CD8-positive, alpha-beta memory T cell (primary cell): Measurements from ENCODE around the gene NKAPD1. TPM values are rescaled to one million over a fixed set of nuclear protein-coding genes. Genes with fewer than 3 reads are reported as not detected.

Experiments
- CTCF ChIA-PET: fragments of 350-600 bp; sonication (Branson Sonifier 250); formaldehyde crosslinking; loops from one replicate; lab custom pipeline; 2021; ENCODE audit warnings: antibody characterized with exemption; lab: Charles Lee
- POLR2A ChIA-PET: fragments of 350-600 bp; sonication (Branson Sonifier 250); formaldehyde crosslinking; loops from one replicate; lab custom pipeline; 2021; ENCODE audit warnings: antibody characterized with exemption; lab: Charles Lee
- DNase-seq, 5 donors: peaks; one replicate each; pipeline versions ENCODE4 v3.0.0 to v3.0.0-alpha.2; 2020 to 2022; ENCODE audit warnings: mixed read lengths in 1 of 5
- H3K27ac ChIP-seq: one replicate; pipeline ENCODE4 v1.7.0; 2013; ENCODE audit warnings: low read depth, mild to moderate bottlenecking, low read length, moderate library complexity
- H3K27me3 ChIP-seq: 2 replicates; pipeline ENCODE4 v1.7.0; 2013; ENCODE audit warnings: low read length, mild to moderate bottlenecking; ENCODE audit not compliant: insufficient read depth, poor library complexity, severe bottlenecking
- H3K36me3 ChIP-seq: 2 replicates; pipeline ENCODE4 v1.7.0; 2013; ENCODE audit warnings: mild to moderate bottlenecking, low read length, moderate library complexity; ENCODE audit not compliant: insufficient read depth
- H3K4me1 ChIP-seq: 2 replicates; pipeline ENCODE4 v1.7.0; 2013; ENCODE audit warnings: mild to moderate bottlenecking, low read length, moderate library complexity; ENCODE audit not compliant: insufficient read depth
- H3K4me3 ChIP-seq: 2 replicates; pipeline ENCODE4 v1.7.0; 2013; ENCODE audit warnings: mild to moderate bottlenecking, low read length
- H3K9me3 ChIP-seq: 2 replicates; pipeline ENCODE4 v1.7.0; 2013; ENCODE audit warnings: mild to moderate bottlenecking, low read length
- H3K27ac Mint-ChIP-seq, 8 donors: one replicate each; pipeline ENCODE4 v1.8.0; 2020 to 2021; ENCODE audit warnings: mixed read lengths in 8 of 8, mild to moderate bottlenecking in 6 of 8, inconsistent platforms in 3 of 8, moderate library complexity in 3 of 8
- H3K27me3 Mint-ChIP-seq, 2 donors: one replicate each; pipeline ENCODE4 v1.8.0; 2020 to 2021; ENCODE audit warnings: mixed read lengths in 2 of 2, mild to moderate bottlenecking in 1 of 2, moderate library complexity in 1 of 2
- H3K36me3 Mint-ChIP-seq, 3 donors: one replicate each; pipeline ENCODE4 v1.8.0; 2020 to 2021; ENCODE audit warnings: mixed read lengths in 3 of 3, inconsistent platforms in 1 of 3, mild to moderate bottlenecking in 1 of 3
- H3K4me1 Mint-ChIP-seq, 3 donors: one replicate each; pipeline ENCODE4 v1.8.0; 2020 to 2021; ENCODE audit warnings: mixed read lengths in 3 of 3, inconsistent platforms in 1 of 3, mild to moderate bottlenecking in 1 of 3
- H3K4me3 Mint-ChIP-seq, 7 donors: one replicate each; pipeline ENCODE4 v1.8.0; 2020 to 2021; ENCODE audit warnings: mixed read lengths in 7 of 7, mild to moderate bottlenecking in 6 of 7, moderate library complexity in 4 of 7, inconsistent platforms in 2 of 7
- H3K9me3 Mint-ChIP-seq, 5 donors: one replicate each; pipeline ENCODE4 v1.8.0; 2020 to 2022; ENCODE audit warnings: mixed read lengths in 5 of 5, mild to moderate bottlenecking in 3 of 5, moderate library complexity in 2 of 5, inconsistent platforms in 1 of 5
- polyA plus RNA-seq: library from polyadenylated mRNA; unstranded; fragments of 300-500 nt; fragmentation: Illumina TruSeq; gene quantifications from one replicate; pipeline ENCODE4 v1.2.3, GENCODE V29; 2021
- total RNA-seq, 2 experiments: library from RNA; stranded (reverse); gene quantifications; one replicate each; pipeline ENCODE4 v1.2.3, GENCODE V29; 2021

Gene NKAPD1
- total and polyA plus RNA-seq, 3 experiments from 2014 or later, result 13.4 to 22.6 (median 22.0) TPM

DNA sequence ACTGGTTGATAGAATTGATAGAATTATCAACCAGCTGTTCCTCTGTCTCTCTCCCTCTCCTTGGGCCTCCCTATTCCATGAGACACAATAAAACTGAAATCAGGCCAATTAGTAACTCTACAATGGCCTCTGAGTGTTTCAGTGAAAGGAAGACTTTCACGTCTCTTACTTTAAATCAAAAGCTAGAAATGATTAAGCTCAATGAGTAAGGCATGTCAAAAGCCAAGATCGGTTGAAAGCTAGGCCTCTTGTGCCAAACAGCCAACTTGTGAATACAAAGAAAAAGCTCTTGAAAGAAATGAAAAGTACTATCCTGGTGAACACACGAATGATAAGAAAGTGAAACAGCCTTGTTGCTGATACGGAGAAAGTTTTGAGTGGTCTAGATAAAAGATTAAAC lies 16.9 kb upstream of the NKAPD1 start:
- H3K27ac Mint-ChIP-seq, result peak overlapping the region in 3 of 8 donors; percentile 21 to 46 (median 42)
- H3K9me3 Mint-ChIP-seq, result no peaks in the 10 kb centered on the region
- no peak for DNase-seq
- H3K27me3 Mint-ChIP-seq, result no peaks in the 10 kb centered on the region
- Histone ChIP-seq H3K27ac (no peak overlapping the region), H3K36me3 (peaks cover 19% of the 10 kb centered on the region), H3K4me1 (no peaks in the 10 kb centered on the region), H3K9me3 (no peaks in the 10 kb centered on the region), H3K27me3 (no peaks in the 10 kb centered on the region), H3K4me3 (no peak overlapping the region)
- H3K36me3 Mint-ChIP-seq, result peaks cover 2 to 77% (median 28%) of the 10 kb centered on the region in 3 donors
- no peak overlapping the region for H3K4me3 Mint-ChIP-seq
- ChIA-PET POLR2A (no interaction called here), CTCF (no interaction called here)
- peaks cover 2 to 7% (median 5%) of the 10 kb centered on the region in 3 donors for H3K4me1 Mint-ChIP-seq

DNA sequence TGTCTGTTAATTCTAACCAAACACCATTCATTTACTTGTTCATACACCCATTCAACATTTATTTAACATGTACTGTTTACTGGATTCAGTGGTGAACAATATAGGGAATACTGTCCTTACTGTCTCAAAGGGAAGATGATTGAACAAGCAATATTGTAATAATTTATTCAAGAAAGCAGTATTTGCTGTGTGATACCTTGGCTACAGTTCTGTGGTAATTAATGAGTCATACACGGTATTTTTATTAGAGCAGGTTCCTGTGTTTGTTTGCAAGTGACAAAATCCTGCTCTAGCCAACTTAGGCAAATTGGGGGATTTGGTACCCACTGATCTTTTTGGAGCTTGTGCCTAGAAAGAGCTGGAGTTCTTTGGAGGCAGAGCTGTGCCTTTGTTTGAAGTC lies 16.0 kb upstream of the NKAPD1 start:
- Histone ChIP-seq H3K4me1 (no peaks in the 10 kb centered on the region), H3K27ac (no peak overlapping the region), H3K36me3 (peaks cover 14% of the 10 kb centered on the region), H3K27me3 (no peaks in the 10 kb centered on the region), H3K9me3 (no peaks in the 10 kb centered on the region), H3K4me3 (no peak overlapping the region)
- ChIA-PET POLR2A (no interaction called here), CTCF (no interaction called here)
- Mint-ChIP-seq H3K9me3 (no peaks in the 10 kb centered on the region), H3K27ac (no peak overlapping the region), H3K4me3 (no peak overlapping the region), H3K4me1 (peaks cover 2 to 7% (median 5%) of the 10 kb centered on the region in 3 donors), H3K27me3 (no peaks in the 10 kb centered on the region), H3K36me3 (peaks cover 4 to 79% (median 28%) of the 10 kb centered on the region in 3 donors)
- no peak for DNase-seq

DNA sequence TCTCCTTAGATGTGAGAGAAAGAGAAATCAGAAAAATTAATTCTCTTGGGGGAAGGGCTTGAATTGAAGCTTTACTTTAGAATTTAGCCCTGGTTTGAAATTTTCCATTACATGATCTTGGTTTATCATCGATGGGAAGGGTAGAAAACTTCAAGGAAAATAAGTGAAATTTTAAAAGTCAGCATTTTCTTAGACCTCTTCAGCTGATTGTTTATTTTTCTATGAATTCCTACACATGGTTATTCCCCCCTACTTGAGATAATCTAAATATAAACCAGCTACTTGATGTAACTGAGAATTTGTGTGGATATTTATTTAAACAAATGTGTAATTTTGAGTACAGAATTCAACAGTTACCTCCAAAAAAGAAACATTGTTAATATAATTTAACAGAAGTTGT lies 11.2 kb upstream of the NKAPD1 start:
- CTCF ChIA-PET, result no interaction called here

DNA sequence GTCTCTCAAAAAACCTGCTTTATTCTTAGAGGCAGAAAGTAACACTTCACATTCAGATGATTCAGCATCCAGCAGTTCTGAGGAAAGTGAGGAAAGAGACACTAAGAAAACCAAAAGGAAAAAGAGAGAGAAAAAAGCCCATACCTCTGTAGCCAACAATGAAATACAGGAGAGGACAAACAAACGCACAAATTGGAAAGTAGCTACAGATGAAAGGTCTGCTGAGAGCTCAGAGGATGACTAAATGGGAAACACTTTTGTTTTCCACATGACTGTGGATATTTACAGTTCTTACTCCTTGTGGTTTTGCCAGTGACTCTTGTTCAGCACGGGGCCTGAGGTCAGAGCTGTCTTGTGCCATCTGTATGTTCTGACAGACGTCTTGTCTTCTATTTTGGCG lies 8.6 kb downstream of the NKAPD1 start:
- no peak for DNase-seq
- POLR2A ChIA-PET, result no interaction called here

More for the DNA sequence above, 11.2 kb upstream of the NKAPD1 start:
- H3K4me3 ChIP-seq, result no peak overlapping the region
- Mint-ChIP-seq H3K27me3 (no peaks in the 10 kb centered on the region), H3K4me1 (no peaks in the 10 kb centered on the region), H3K4me3 (no peak overlapping the region), H3K9me3 (no peaks in the 10 kb centered on the region), H3K27ac (no peak overlapping the region), H3K36me3 (peaks cover 4 to 45% (median 12%) of the 10 kb centered on the region in 3 donors)
- no peaks in the 10 kb centered on the region for H3K27me3 ChIP-seq
- POLR2A ChIA-PET, result no interaction called here
- H3K9me3 ChIP-seq, result no peaks in the 10 kb centered on the region
- no peak for DNase-seq
- no peak overlapping the region for H3K27ac ChIP-seq
- peaks cover 21% of the 10 kb centered on the region for H3K36me3 ChIP-seq
- H3K4me1 ChIP-seq, result no peaks in the 10 kb centered on the region

DNA sequence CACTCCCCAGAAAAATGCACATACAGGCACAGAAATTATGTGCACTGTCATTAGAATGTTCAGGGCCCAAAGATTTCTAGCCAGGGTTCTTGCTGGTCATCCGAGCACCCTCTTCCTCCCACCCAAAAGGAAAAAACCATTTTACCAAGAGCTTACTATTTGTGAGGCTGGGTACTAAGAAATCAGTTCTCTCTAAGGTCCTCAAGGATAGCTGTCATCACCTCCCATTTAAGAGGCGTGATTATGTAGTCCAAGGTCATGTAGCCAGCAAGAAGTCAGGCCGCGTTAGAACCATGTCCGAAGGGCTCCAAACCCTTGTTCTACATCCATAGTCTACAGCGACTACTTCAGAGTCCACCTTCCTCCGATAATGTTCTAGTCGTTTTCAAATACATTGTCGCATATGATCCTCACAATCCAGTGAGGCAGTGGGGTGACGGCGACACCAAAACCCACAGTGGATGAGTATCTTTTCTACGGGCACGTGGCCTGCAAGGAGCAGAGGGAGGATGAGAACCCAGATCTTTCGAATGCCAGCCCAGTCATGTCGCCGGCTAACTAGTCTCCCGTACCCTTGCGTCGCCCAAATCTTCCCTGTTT lies 11.8 kb downstream of the NKAPD1 start:
- H3K4me3 ChIP-seq, result peak overlapping the region; percentile 98
- Mint-ChIP-seq H3K27ac (peak overlapping the region; percentile 90 to 100 (median 98)), H3K9me3 (peaks cover 0 to 2% (median 0%) of the 10 kb centered on the region in 5 donors), H3K36me3 (peaks cover 15 to 86% (median 29%) of the 10 kb centered on the region in 3 donors), H3K4me1 (peaks cover 48 to 71% (median 57%) of the 10 kb centered on the region in 3 donors), H3K27me3 (no peaks in the 10 kb centered on the region), H3K4me3 (peak overlapping the region; percentile 93 to 100 (median 99))
- H3K9me3 ChIP-seq, result no peaks in the 10 kb centered on the region
- no peaks in the 10 kb centered on the region for H3K27me3 ChIP-seq
- peak overlapping the region; percentile 81 for H3K27ac ChIP-seq
- peaks cover 25% of the 10 kb centered on the region for H3K36me3 ChIP-seq
- ChIA-PET CTCF (interaction anchor here (1.0 to 1.9 kb wide), 4 partner anchors 28 to 207 kb away, joined by 3 to 6 read pairs (median 5); no protein-coding TSS in a partner anchor), POLR2A (interaction anchor here (0.5 to 1.7 kb wide), 4 partner anchors 11 to 215 kb away, joined by 3 to 7 read pairs (median 3); no protein-coding TSS in a partner anchor)
- DNase-seq, result peak in 1 of 5 donors; percentile 51
- H3K4me1 ChIP-seq, result peaks cover 27% of the 10 kb centered on the region

More for the DNA sequence above, 8.6 kb downstream of the NKAPD1 start:
- H3K27me3 Mint-ChIP-seq, result no peaks in the 10 kb centered on the region
- H3K4me1 Mint-ChIP-seq, result peaks cover 29 to 44% (median 30%) of the 10 kb centered on the region in 3 donors
- no peaks in the 10 kb centered on the region for H3K9me3 ChIP-seq
- peaks cover 0 to 2% (median 0%) of the 10 kb centered on the region in 5 donors for H3K9me3 Mint-ChIP-seq
- no peak overlapping the region for H3K27ac ChIP-seq
- peak overlapping the region in 6 of 8 donors; percentile 3 to 54 (median 47) for H3K27ac Mint-ChIP-seq
- CTCF ChIA-PET, result interaction anchor here (1.1 kb wide), 1 partner anchor 14 kb away, joined by 3 read pairs; no protein-coding TSS in a partner anchor
- H3K27me3 ChIP-seq, result no peaks in the 10 kb centered on the region
- peaks cover 30% of the 10 kb centered on the region for H3K36me3 ChIP-seq
- H3K4me1 ChIP-seq, result peaks cover 16% of the 10 kb centered on the region
- no peak overlapping the region for H3K4me3 ChIP-seq
- peaks cover 5 to 82% (median 19%) of the 10 kb centered on the region in 3 donors for H3K36me3 Mint-ChIP-seq
- H3K4me3 Mint-ChIP-seq, result peak overlapping the region in 1 of 7 donors; percentile 3

DNA sequence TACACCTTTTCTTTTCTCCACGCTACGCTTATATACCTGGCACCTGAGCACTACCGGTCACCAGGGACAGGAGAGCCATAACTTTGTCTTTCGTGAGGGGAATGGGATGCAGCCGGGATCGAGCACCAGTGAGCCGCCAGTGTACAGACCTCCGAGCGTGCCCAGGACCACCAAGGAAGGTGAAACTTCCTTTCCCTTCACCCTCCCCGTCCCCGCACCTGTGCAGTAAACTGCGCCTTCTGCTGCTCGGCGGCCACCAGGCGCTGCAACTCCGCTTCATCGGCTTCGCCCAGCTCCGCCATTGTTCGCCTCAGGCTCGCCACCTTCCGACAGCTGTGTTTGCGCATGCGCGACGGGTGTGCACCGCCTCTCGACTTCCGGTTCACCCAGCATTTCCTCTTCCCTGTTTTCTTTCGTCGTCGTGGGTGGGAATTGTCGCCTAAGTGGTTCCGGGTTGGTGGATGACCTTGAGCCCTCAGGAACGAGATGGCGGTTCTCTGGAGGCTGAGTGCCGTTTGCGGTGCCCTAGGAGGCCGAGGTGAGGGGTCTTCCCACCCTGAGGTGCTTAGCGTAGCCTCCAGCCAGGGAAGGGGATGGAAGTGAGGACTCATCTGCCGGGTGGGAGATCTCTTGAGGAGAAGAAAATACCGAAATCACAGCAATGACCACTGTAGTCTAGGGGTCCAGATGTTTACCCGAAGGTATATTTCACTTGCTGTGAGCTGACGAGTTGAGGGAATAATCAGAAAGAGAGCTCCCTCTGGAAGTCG lies 12.5 kb downstream of the NKAPD1 start, which contains the start of the genes SDHD and TIMM8B:
TSS of gene SDHD (plus strand) at position 452 of the 770 bp plus-strand sequence. CDS start at position 487, 35 bp downstream.
TSS of gene TIMM8B (minus strand) at position 335 of the 770 bp plus-strand sequence. CDS start at position 302, 33 bp downstream.
- peaks cover 52 to 76% (median 64%) of the 10 kb centered on the region in 3 donors for H3K4me1 Mint-ChIP-seq
- peaks cover 21 to 91% (median 33%) of the 10 kb centered on the region in 3 donors for H3K36me3 Mint-ChIP-seq
- H3K27ac Mint-ChIP-seq, result peak within 1 kb of the TSS; percentile 90 to 100 (median 98)
- H3K27me3 ChIP-seq, result no peaks in the 10 kb centered on the region
- CTCF ChIA-PET, result interaction anchor here (1.0 to 1.9 kb wide), 7 partner anchors 10 to 208 kb away, joined by 3 to 6 read pairs (median 5); partner anchors contain the start of gene NKAPD1
- H3K4me1 ChIP-seq, result peaks cover 27% of the 10 kb centered on the region
- peak within 1 kb of the TSS; percentile 93 to 100 (median 99) for H3K4me3 Mint-ChIP-seq
- peak within 1 kb of the TSS; percentile 98 for H3K4me3 ChIP-seq
- H3K27me3 Mint-ChIP-seq, result no peaks in the 10 kb centered on the region
- no peaks in the 10 kb centered on the region for H3K9me3 ChIP-seq
- peaks cover 32% of the 10 kb centered on the region for H3K36me3 ChIP-seq
- peak within 1 kb of the TSS; percentile 81 for H3K27ac ChIP-seq
- DNase-seq, result peak; percentile 93 to 98 (median 97)
- POLR2A ChIA-PET, result interaction anchor here (0.5 to 1.7 kb wide), 5 partner anchors 12 to 216 kb away, joined by 3 to 7 read pairs (median 3); partner anchors contain the start of gene PTS
- H3K9me3 Mint-ChIP-seq, result peaks cover 0 to 2% (median 0%) of the 10 kb centered on the region in 5 donors

DNA sequence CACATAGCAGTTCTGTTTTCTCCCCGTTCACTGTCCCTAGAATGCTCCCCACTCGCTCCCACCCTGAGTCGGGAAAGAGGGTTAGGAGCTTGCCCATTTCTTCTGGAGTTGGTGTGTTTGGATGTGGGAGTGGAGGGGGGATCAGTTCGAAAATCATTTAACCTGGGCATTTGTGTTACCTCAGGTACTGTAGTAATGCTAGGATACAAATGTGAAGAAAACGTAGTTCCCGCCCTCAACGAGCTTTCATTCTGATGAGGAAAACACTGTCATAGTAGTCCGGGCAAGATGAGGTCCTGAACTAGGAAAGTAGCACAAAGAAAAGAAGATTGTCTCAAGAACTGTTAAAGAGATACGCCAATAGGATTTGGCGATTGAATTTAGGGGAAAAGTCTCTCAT lies 13.1 kb downstream of the NKAPD1 start:
- no peaks in the 10 kb centered on the region for H3K27me3 Mint-ChIP-seq
- ChIA-PET POLR2A (interaction anchor here (0.6 to 1.7 kb wide), 4 partner anchors 12 to 217 kb away, joined by 3 to 7 read pairs (median 3); partner anchors contain the start of gene PTS), CTCF (interaction anchor here (1.0 to 1.9 kb wide), 7 partner anchors 10 to 209 kb away, joined by 3 to 6 read pairs (median 5); partner anchors contain the start of gene NKAPD1)
- H3K36me3 Mint-ChIP-seq, result peaks cover 28 to 94% (median 31%) of the 10 kb centered on the region in 3 donors
- peak overlapping the region; percentile 90 to 100 (median 98) for H3K27ac Mint-ChIP-seq
- H3K9me3 ChIP-seq, result no peaks in the 10 kb centered on the region
- peak overlapping the region; percentile 81 for H3K27ac ChIP-seq
- H3K4me3 Mint-ChIP-seq, result peak overlapping the region; percentile 93 to 100 (median 99)
- DNase-seq, result no peak
- H3K36me3 ChIP-seq, result peaks cover 38% of the 10 kb centered on the region
- H3K9me3 Mint-ChIP-seq, result peaks cover 0 to 2% (median 0%) of the 10 kb centered on the region in 5 donors
- H3K4me3 ChIP-seq, result peak overlapping the region; percentile 98
- no peaks in the 10 kb centered on the region for H3K27me3 ChIP-seq
- peaks cover 52 to 73% (median 65%) of the 10 kb centered on the region in 3 donors for H3K4me1 Mint-ChIP-seq
- peaks cover 27% of the 10 kb centered on the region for H3K4me1 ChIP-seq
